ENCODE results near the gene USP34.
"Not testable (repeated sequence)": the region's sequence is repeated elsewhere in the genome, so short reads cannot be mapped to it uniquely, and the experiment has no call there.

The USP34 gene

GRCh38 chr2:61165946-61166345 lies 304.9 kb downstream of the USP34 start:
- H4K91ac ChIP-seq (ENCODE audit: low read depth, low read length, poor library complexity) = no peak overlapping the region
- WGBS, 2 donors (ENCODE audit: extremely low coverage in 2 of 2, insufficient read length in 2 of 2, insufficient replicate concordance in 1 of 2) = no CpG with 5 or more reads among the region's 3 CpGs
- H3K36me3 ChIP-seq (replicated peaks in 1 of 2; ENCODE audit: control insufficient read depth in 2 of 2, insufficient read depth in 2 of 2, low read length in 2 of 2) = peaks cover 11 to 53% of the 10 kb centered on the region in 2 donors
- H2AK5ac ChIP-seq (ENCODE audit: low read depth, low read length) = no peak overlapping the region
- no peak overlapping the region for H2AFZ ChIP-seq (ENCODE audit: low read length)
- no peak for DNase-seq (ENCODE audit: low spot score)
- H3K4ac ChIP-seq (ENCODE audit: low read length) = no peak overlapping the region
- no peak overlapping the region for H3K27ac ChIP-seq (replicated peaks; ENCODE audit: low read length)
- no peak overlapping the region for H3K4me3 ChIP-seq (ENCODE audit: low read length in 2 of 2)
- no peak overlapping the region for H3K14ac ChIP-seq (ENCODE audit: low read length)
- no peak overlapping the region for H2BK5ac ChIP-seq (ENCODE audit: low read length)
- H3K27me3 ChIP-seq (ENCODE audit: control insufficient read depth in 3 of 3, insufficient read depth in 3 of 3, low read depth in 1 of 3, low read length in 3 of 3) = no peaks in the 10 kb centered on the region
- H2BK15ac ChIP-seq (ENCODE audit: low read length) = no peak overlapping the region
- H3K23ac ChIP-seq (ENCODE audit: low read depth, low read length, poor library complexity) = no peak overlapping the region
- H3K79me1 ChIP-seq (ENCODE audit: low read depth, low read length) = no peaks in the 10 kb centered on the region
- no peak overlapping the region for H4K8ac ChIP-seq (ENCODE audit: low read depth, low read length)
- H3K9me3 ChIP-seq (replicated peaks in 1 of 2; ENCODE audit: control insufficient read depth in 2 of 2, insufficient read depth in 1 of 2, low read depth in 1 of 2, low read length in 2 of 2) = no peaks in the 10 kb centered on the region
- no peaks in the 10 kb centered on the region for H3K4me1 ChIP-seq (ENCODE audit: control insufficient read depth in 2 of 2, insufficient read depth in 1 of 2, low read depth in 1 of 2, low read length in 2 of 2)
- H3K4me2 ChIP-seq (ENCODE audit: insufficient read depth, low read length, poor library complexity, severe bottlenecking) = no peak overlapping the region
- H2BK120ac ChIP-seq (ENCODE audit: low read depth, low read length) = no peak overlapping the region
- H3K9ac ChIP-seq (ENCODE audit: low read depth, low read length, poor library complexity) = no peak overlapping the region
- H2BK12ac ChIP-seq (ENCODE audit: low read length) = no peak overlapping the region
- no peak overlapping the region for H3K18ac ChIP-seq (ENCODE audit: low read length)

GRCh38 chr2:61165082-61165481 lies 305.8 kb downstream of the USP34 start:
- H2BK120ac ChIP-seq (ENCODE audit: low read depth, low read length); H3K79me1 ChIP-seq (ENCODE audit: low read depth, low read length); H2AK5ac ChIP-seq (ENCODE audit: low read depth, low read length); H3K9me3 ChIP-seq (replicated peaks in 1 of 2; ENCODE audit: control insufficient read depth in 2 of 2, insufficient read depth in 1 of 2, low read depth in 1 of 2, low read length in 2 of 2); H3K9ac ChIP-seq (ENCODE audit: low read depth, low read length, poor library complexity); H2BK5ac ChIP-seq (ENCODE audit: low read length); H3K23ac ChIP-seq (ENCODE audit: low read depth, low read length, poor library complexity); H2BK15ac ChIP-seq (ENCODE audit: low read length); DNase-seq (ENCODE audit: low spot score); H3K4ac ChIP-seq (ENCODE audit: low read length); H3K4me1 ChIP-seq (ENCODE audit: control insufficient read depth in 2 of 2, insufficient read depth in 1 of 2, low read depth in 1 of 2, low read length in 2 of 2); H3K27ac ChIP-seq (replicated peaks; ENCODE audit: low read length); H3K27me3 ChIP-seq (ENCODE audit: control insufficient read depth in 3 of 3, insufficient read depth in 3 of 3, low read depth in 1 of 3, low read length in 3 of 3); H2AFZ ChIP-seq (ENCODE audit: low read length); H3K18ac ChIP-seq (ENCODE audit: low read length); H2BK12ac ChIP-seq (ENCODE audit: low read length); H3K14ac ChIP-seq (ENCODE audit: low read length); H4K8ac ChIP-seq (ENCODE audit: low read depth, low read length); H4K91ac ChIP-seq (ENCODE audit: low read depth, low read length, poor library complexity); H3K4me2 ChIP-seq (ENCODE audit: insufficient read depth, low read length, poor library complexity, severe bottlenecking); H3K4me3 ChIP-seq (ENCODE audit: low read length in 2 of 2): not testable (repeated sequence)
- WGBS, 2 donors (ENCODE audit: extremely low coverage in 2 of 2, insufficient read length in 2 of 2, insufficient replicate concordance in 1 of 2) = no CpG with 5 or more reads among the region's 7 CpGs
- H3K36me3 ChIP-seq (replicated peaks in 1 of 2; ENCODE audit: control insufficient read depth in 2 of 2, insufficient read depth in 2 of 2, low read length in 2 of 2) = peaks cover 11 to 59% of the 10 kb centered on the region in 2 donors

- no peak overlapping the region for H2BK120ac ChIP-seq (ENCODE audit: low read depth, low read length)
- H4K8ac ChIP-seq (ENCODE audit: low read depth, low read length) = no peak overlapping the region
- H2BK15ac ChIP-seq (ENCODE audit: low read length) = no peak overlapping the region
- peaks cover 3 to 9% of the 10 kb centered on the region in 2 donors for H3K9me3 ChIP-seq (replicated peaks in 1 of 2; ENCODE audit: control insufficient read depth in 2 of 2, insufficient read depth in 1 of 2, low read depth in 1 of 2, low read length in 2 of 2)
- no peak overlapping the region for H3K18ac ChIP-seq (ENCODE audit: low read length)
- H3K27ac ChIP-seq (replicated peaks; ENCODE audit: low read length) = no peak overlapping the region
- no peak overlapping the region for H3K4ac ChIP-seq (ENCODE audit: low read length)
- no peaks in the 10 kb centered on the region for H3K27me3 ChIP-seq (ENCODE audit: control insufficient read depth in 3 of 3, insufficient read depth in 3 of 3, low read depth in 1 of 3, low read length in 3 of 3)
- H3K4me3 ChIP-seq (ENCODE audit: low read length in 2 of 2) = no peak overlapping the region
- no CpG with 5 or more reads among the region's 5 CpGs for WGBS, 2 donors (ENCODE audit: extremely low coverage in 2 of 2, insufficient read length in 2 of 2, insufficient replicate concordance in 1 of 2)
- H2AK5ac ChIP-seq (ENCODE audit: low read depth, low read length) = no peak overlapping the region
- H3K4me2 ChIP-seq (ENCODE audit: insufficient read depth, low read length, poor library complexity, severe bottlenecking) = no peak overlapping the region
- H2BK5ac ChIP-seq (ENCODE audit: low read length) = no peak overlapping the region
- no peak overlapping the region for H3K9ac ChIP-seq (ENCODE audit: low read depth, low read length, poor library complexity)
- H3K4me1 ChIP-seq (ENCODE audit: control insufficient read depth in 2 of 2, insufficient read depth in 1 of 2, low read depth in 1 of 2, low read length in 2 of 2) = no peaks in the 10 kb centered on the region
- no peak overlapping the region for H2BK12ac ChIP-seq (ENCODE audit: low read length)
- no peaks in the 10 kb centered on the region for H3K79me1 ChIP-seq (ENCODE audit: low read depth, low read length)
- H2AFZ ChIP-seq (ENCODE audit: low read length) = no peak overlapping the region
- H3K14ac ChIP-seq (ENCODE audit: low read length) = no peak overlapping the region
- H4K91ac ChIP-seq (ENCODE audit: low read depth, low read length, poor library complexity) = no peak overlapping the region
- no peak overlapping the region for H3K23ac ChIP-seq (ENCODE audit: low read depth, low read length, poor library complexity)
- peaks cover 12 to 79% of the 10 kb centered on the region in 2 donors for H3K36me3 ChIP-seq (replicated peaks in 1 of 2; ENCODE audit: control insufficient read depth in 2 of 2, insufficient read depth in 2 of 2, low read length in 2 of 2)
- DNase-seq (ENCODE audit: low spot score) = no peak
These were observed 308.2 kb downstream of the USP34 start for GRCh38 chr2:61162721-61163120.

DNA sequence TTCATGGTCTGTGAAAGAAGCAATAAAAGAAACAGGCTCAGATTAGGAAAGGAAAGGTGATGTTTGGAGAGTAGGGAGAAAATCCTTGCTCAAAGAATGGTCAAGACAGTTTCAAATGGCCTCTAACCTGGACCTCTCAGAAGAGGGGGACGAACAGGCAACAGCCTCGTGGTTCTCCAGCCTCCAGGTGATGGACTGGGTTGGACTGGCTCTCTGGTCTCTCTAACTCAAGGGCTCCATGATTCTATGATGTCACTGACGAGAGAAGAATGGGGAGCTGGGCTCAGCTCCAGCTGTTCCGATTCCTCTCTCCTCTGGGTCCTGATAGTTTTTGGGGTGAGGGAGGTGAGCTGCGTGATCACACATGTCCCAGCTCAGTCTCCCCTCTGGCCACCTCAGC lies 309.0 kb downstream of the USP34 start, which contains the start of gene C2orf74:
TSS of gene C2orf74 (plus strand) at position 301 of the 400 bp plus-strand sequence. CDS start 327 bp downstream, outside the sequence.
- Histone ChIP-seq H3K9ac (ENCODE audit: low read depth, low read length, poor library complexity) (no peak within 1 kb of the TSS), H2BK120ac (ENCODE audit: low read depth, low read length) (no peak within 1 kb of the TSS), H3K14ac (ENCODE audit: low read length) (no peak within 1 kb of the TSS), H4K8ac (ENCODE audit: low read depth, low read length) (no peak within 1 kb of the TSS), H3K4ac (ENCODE audit: low read length) (no peak within 1 kb of the TSS), H3K9me3 (replicated peaks in 1 of 2; ENCODE audit: control insufficient read depth in 2 of 2, insufficient read depth in 1 of 2, low read depth in 1 of 2, low read length in 2 of 2) (peaks cover 3 to 10% of the 10 kb centered on the region in 2 donors), H2AFZ (ENCODE audit: low read length) (no peak within 1 kb of the TSS), H3K79me1 (ENCODE audit: low read depth, low read length) (no peaks in the 10 kb centered on the region), H3K18ac (ENCODE audit: low read length) (no peak within 1 kb of the TSS), H3K23ac (ENCODE audit: low read depth, low read length, poor library complexity) (no peak within 1 kb of the TSS), H3K4me2 (ENCODE audit: insufficient read depth, low read length, poor library complexity, severe bottlenecking) (no peak within 1 kb of the TSS), H3K36me3 (replicated peaks in 1 of 2; ENCODE audit: control insufficient read depth in 2 of 2, insufficient read depth in 2 of 2, low read length in 2 of 2) (peaks cover 14 to 81% of the 10 kb centered on the region in 2 donors), H2BK15ac (ENCODE audit: low read length) (no peak within 1 kb of the TSS), H3K27ac (replicated peaks; ENCODE audit: low read length) (no peak within 1 kb of the TSS), H2BK12ac (ENCODE audit: low read length) (no peak within 1 kb of the TSS), H3K4me1 (ENCODE audit: control insufficient read depth in 2 of 2, insufficient read depth in 1 of 2, low read depth in 1 of 2, low read length in 2 of 2) (no peaks in the 10 kb centered on the region), H2AK5ac (ENCODE audit: low read depth, low read length) (no peak within 1 kb of the TSS), H4K91ac (ENCODE audit: low read depth, low read length, poor library complexity) (no peak within 1 kb of the TSS), H2BK5ac (ENCODE audit: low read length) (no peak within 1 kb of the TSS), H3K4me3 (ENCODE audit: low read length in 2 of 2) (no peak within 1 kb of the TSS), H3K27me3 (ENCODE audit: control insufficient read depth in 3 of 3, insufficient read depth in 3 of 3, low read depth in 1 of 3, low read length in 3 of 3) (no peaks in the 10 kb centered on the region)
- no CpG with 5 or more reads among the region's 5 CpGs for WGBS, 2 donors (ENCODE audit: extremely low coverage in 2 of 2, insufficient read length in 2 of 2, insufficient replicate concordance in 1 of 2)
- no peak for DNase-seq (ENCODE audit: low spot score)

Measured in neuronal stem cell (in vitro differentiated cells).